WTC11 (cell line): Measurements from ENCODE around the gene APOBEC4.

Source experiments
- CTCF ChIP-seq: fragments of 200-600 bp; IDR thresholded peaks from 2 replicates; pipeline ENCODE4 v1.8.0; 2022; ENCODE audit warnings: antibody characterized with exemption
- FOXJ3 ChIP-seq: sonication (generic); formaldehyde crosslinking; IDR thresholded peaks from 2 replicates; pipeline ENCODE4 v1.9.0; 2021; ENCODE audit warnings: missing genetic modification reagents, mild to moderate bottlenecking, borderline replicate concordance
- MAX ChIP-seq: sonication (generic); formaldehyde crosslinking; IDR thresholded peaks from 2 replicates; pipeline ENCODE4 v1.8.0; 2022; ENCODE audit warnings: mild to moderate bottlenecking, missing genetic modification reagents
- MLX ChIP-seq: sonication (generic); formaldehyde crosslinking; IDR thresholded peaks from 2 replicates; pipeline ENCODE4 v1.8.1; 2023; ENCODE audit warnings: mild to moderate bottlenecking, missing genetic modification reagents, moderate library complexity
- NR3C1 ChIP-seq: sonication (generic); formaldehyde crosslinking; conservative IDR thresholded peaks from 2 replicates; pipeline ENCODE4 v1.8.1; 2023; ENCODE audit warnings: low read depth, mild to moderate bottlenecking, missing genetic modification reagents
- STAT6 ChIP-seq: sonication (generic); formaldehyde crosslinking; conservative IDR thresholded peaks from 2 replicates; pipeline ENCODE4 v1.8.1; 2023; ENCODE audit warnings: mild to moderate bottlenecking, low read depth, missing genetic modification reagents, moderate library complexity
- USF2 ChIP-seq: sonication (generic); formaldehyde crosslinking; IDR thresholded peaks from 2 replicates; pipeline ENCODE4 v1.8.1; 2023; ENCODE audit warnings: mild to moderate bottlenecking, missing genetic modification reagents, moderate library complexity
- ZNF416 ChIP-seq: fragments of 250-450 bp; sonication (Bioruptor Pico); IDR thresholded peaks from 2 replicates; pipeline ENCODE4 v1.9.0; 2021; ENCODE audit warnings: mild to moderate bottlenecking, inconsistent platforms

- no peak for TF ChIP-seq STAT6
- no peak for TF ChIP-seq USF2 (CRISPR knock-in tag)
- TF ChIP-seq FOXJ3 (CRISPR knock-in tag) = no peak
- no peak for TF ChIP-seq ZNF416
- no peak for TF ChIP-seq CTCF
- no peak for TF ChIP-seq MAX (CRISPR knock-in tag)
- TF ChIP-seq MLX (CRISPR knock-in tag) = no peak
- no peak for TF ChIP-seq NR3C1
These were observed 48.3 kb downstream of the APOBEC4 start for GRCh38 chr1:183604815-183605214.
